Measurements from ENCODE around the gene ZBTB7B.

Gene ZBTB7B

DNA sequence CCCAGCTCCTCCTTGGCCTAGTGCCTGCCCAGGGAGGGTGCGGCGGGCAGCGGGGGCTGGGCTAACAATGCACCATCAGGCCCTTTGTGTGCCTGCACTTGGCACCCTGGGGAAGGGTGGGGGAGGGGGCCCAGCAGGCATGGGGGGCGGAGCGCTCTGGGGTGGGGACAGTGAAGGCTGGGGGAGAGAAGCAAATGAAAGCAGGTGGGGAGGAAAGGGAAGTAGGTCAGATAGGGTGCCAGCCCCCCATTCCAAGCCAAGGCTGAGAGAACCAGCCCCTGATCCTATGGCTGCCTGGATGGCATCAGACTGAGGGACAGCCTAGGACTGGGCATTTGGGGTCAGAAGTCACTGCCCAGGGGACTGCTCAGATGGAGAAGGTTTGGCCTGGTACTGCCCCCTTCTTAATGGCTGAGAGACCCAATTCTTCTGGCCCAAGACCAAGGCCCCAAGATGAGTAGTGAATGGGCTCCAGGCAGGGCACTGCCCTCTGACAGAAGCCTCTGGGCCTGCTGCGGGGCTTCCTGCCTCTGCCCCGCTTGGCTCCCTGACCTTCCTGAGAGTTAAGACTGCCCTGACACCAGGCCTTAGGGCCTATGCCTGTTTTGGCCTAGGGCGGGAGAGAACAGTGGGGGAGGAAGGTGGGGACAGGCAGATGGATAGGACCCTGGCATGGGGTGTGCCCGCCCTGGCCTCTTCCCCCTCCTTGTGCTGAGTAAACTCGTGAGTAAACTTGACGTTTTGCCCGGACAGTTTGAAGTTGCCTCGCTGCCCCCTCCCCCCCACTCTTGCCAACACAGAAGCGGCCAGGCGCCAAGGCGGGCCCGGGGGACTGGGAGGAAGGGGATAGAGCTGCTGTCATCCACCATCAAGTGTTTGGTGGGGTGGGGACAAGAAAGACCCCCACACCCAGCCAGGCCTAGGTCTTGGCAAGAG, 2.7 kb downstream of the ZBTB7B start:
- no peak for DNase-seq

DNA sequence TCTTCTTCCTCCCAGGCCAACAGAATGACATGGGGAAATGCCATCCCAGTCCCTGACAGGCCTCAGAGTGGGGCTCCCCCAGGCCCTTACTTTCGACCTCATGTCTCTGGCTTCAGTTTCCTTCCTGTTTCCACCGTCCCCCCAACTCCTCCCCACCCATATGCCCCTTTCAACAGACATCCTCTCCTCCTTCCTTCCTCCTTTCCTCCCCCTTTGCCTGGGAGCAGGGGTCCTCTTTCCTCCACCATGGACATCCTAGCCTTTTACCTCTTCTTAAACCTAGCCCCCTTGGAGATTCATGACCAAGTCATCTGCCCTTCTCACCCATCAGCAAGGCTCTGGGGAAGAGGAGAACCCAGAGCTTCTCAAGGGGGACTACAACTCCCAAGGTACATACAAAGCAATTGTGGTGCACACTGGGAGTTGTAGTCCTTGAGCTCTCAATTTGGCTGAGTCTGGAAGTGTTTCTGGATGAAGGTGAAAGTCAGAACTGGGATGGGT, 4.0 kb downstream of the ZBTB7B start:
- DNase-seq: peak; percentile 29

DNA sequence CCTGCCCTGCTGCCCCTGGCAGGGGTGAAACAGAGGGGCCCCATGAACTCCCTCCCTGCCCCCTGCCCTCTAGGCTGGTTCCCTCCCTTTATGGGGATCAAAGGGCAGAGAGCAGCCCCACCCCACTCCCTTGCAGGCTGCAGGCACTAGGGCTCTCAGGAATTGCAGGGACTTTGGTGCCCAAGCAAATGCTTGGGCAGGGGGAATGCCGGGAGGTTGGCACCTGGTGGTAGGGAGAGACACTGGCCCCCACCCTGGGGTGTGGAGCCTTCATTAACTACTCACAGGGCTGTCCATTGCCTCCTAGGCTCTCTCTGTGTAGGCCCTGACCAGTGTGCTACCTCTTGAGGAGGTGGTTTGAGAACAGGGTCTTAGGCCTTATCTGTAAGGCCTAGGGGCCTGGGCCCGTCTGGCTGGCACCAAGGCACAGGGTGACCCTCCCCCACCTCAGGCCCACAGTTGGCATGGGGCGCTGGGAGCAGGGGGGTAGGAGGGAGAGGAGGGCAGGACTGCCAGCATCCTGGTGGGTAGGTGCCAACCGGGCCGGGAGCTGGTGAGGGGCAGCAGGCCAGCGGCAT, 4.7 kb downstream of the ZBTB7B start:
- no peak for DNase-seq

DNA sequence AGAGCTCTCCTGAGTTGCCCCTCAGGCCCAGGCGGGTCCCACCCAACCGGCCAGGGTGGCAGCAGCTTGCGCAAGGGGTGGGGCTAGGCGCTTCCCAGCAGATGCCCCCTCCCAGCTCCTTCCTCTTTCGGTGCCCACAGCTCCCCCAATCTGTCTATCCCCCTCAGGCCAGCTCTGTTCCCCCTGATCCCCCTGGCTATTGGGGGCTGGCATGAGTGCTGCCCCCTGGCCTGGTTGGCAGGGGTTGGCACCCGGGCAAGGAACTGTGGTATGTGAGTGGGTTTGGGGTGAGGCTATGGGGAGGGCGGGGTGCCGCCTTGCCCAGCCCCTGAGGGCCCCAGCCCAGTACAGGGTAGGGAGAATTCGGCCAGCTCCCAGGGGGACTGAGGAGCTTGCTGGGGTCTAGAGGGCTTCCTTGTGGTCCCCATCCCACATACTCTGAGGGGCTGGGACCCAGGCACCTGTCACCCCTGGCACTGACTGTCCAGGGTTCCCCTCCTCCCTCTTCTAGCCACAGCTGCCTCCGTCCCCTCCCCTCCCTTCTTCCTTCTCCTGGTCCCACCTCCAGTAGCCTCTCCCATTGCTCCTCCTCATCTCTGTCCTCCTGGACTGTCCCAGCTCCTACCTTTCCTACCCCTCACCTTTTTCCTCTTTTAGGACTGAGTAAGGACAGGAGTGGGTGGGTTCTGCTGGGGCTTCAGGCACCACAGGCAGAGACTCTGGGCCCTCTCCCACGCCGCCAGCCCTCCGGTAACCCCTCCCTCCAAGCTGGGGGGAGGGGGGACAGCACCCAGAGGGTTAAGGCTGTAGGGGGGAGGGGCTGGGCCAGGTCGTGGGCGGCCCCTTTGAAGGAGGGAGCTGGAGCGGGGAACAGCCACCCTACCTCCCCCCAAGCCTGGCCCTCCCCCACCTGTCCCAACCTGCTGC, 5.7 kb downstream of the ZBTB7B start:
- DNase-seq: no peak

DNA sequence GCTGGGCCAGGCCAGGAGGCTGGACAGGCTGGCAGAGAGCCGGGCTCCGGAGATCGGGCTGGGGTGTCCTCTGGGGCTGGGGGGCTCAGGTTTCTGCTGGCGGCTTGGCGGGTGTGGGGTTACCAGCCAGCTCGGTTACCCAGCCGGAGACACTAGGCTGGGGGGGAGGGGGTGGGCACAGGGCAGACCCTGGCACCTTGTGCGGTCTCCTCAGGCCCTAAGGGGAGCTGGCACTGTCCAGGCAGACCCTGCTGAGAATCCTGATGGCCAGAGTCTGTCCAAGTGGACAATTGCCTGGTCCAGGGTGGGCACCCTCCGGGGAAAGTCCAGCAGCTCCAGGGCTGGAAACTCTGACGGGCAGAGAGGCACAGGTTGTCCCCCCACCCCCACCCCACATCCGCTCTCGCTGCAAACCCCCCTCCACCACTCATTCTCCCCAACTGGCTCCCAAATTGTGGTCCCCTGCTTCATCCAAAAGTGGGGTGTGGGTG, 6.7 kb downstream of the ZBTB7B start:
- DNase-seq: no peak

DNA sequence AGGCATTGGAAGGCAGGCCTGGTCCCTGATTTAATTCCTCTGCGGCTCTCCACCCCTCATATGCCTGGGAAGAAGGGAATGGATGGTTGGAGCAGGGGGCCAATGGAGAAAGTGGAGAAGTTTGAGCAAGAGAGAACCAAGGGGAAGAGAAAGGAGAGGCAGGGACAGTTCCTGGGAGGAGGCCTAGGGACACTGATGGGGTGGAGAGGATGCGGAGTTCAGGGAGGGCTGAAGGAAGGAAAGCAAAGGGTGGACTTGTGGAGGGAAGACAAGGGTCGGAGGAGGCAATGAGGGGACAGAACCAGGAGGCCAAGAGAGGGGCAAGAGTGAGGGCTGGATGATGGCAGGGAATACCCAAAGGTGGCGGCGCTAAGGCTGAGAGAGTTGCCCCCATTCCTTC, 7.1 kb downstream of the ZBTB7B start:
- DNase-seq: no peak

DNA sequence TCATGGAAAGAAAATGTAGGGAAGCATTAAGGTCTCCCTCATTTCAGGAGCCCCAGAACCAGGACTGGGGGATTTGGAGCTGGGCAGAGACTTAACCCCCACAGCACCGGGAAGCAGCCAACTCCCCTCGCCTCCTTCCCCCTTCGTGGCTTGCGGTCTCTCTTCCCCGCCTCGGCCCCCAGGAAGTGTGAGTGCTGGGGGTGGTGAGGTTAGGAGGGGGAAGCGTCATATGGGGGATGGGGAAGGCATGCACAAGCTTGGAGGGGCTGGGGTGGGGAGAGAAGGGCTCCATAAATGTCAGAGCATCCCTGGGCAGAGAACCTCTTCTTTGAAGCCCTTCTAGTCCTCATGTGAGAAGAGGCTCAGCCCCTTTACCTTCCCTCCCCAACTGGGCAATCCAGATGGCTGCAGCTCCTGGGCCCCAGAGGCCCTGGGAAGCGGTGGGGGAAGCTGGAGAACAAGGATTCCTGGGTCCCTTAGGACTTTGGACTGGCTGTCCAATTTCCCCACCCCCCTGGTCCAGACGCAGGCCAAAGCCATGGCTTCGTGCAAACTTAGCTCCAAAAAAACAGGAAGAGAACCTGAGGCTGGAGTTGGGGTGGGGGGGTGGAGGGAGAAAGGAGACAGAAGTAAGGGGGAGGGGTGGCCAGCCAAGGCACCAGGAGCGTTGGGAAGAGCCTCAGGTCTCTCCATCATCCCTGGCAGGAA, 7.8 kb downstream of the ZBTB7B start:
- DNase-seq: no peak

DNA sequence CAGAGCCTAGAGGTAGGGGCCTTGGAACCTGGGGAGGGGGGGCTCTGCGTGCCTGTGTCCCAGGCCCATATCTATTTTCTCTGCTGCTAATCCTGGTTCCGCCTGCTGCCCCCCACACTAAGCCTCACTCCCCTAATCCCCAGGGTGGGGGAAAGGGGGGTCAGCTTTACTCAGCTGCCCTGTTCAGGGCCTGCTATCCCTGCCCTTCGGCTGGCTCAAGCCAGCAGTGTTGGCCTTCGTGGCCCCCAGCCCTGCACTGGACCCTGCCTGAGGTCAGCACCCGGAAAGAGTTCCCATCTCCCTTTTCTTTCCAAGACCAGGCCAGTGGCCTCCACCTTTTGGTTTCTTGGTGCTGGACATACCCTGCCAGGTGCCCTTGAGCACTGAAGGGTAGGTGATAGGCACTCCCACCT, 8.4 kb downstream of the ZBTB7B start:
- no peak for DNase-seq

DNA sequence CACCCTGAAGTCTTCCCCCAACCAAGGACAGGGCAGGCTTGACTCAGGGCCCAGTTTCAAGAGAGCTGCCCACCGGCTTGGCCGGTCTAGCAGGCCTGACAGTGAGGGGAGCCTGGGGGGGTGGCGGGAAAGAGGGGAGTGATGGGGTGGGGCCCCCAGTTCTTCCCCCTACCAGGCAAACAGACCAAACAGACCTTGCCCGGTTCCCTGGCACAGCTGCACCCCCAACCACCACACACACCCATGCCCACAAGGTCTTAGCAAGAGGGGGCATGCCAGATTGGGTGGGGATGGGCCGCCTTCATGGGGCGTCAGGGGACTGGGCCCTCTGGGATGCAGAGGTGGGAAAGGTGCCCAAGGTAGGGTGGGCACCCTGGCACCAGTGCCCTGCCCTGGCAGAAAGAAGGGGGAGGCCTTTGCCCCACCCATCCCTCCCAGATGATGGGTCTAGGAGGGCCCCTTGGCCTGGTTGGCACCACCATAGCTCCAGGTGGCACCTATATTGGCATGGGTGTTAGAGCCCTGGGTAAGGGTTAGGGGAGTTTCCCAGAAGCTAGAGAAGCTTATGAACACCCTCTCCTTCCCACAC, 8.9 kb downstream of the ZBTB7B start:
- no peak for DNase-seq

DNA sequence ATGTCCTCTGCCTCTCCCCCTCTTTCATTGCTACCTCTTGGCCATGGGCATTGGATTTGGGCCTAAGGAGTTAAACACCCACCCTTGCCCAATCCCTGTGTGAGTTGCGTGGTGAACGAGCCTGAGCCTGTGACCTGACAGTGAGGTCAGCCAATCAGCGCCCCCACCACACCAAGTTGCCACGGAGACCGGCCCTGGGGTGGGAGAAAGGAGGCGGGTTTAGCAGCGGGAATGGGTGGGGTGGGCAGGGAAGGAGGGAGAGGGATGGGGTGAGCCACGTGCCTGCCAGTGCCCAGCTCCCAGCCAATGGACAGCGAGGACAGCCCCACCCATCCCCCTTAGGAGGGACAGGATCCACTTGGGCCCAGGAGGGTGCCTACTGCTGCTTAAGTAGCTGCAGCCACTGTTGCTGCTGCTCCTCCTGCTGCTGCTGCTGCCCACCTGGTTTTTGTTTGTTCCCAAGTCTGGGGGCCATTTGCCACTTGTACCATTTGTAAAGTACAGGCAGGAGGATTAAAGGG, 9.5 kb downstream of the ZBTB7B start:
- no peak for DNase-seq

DNA sequence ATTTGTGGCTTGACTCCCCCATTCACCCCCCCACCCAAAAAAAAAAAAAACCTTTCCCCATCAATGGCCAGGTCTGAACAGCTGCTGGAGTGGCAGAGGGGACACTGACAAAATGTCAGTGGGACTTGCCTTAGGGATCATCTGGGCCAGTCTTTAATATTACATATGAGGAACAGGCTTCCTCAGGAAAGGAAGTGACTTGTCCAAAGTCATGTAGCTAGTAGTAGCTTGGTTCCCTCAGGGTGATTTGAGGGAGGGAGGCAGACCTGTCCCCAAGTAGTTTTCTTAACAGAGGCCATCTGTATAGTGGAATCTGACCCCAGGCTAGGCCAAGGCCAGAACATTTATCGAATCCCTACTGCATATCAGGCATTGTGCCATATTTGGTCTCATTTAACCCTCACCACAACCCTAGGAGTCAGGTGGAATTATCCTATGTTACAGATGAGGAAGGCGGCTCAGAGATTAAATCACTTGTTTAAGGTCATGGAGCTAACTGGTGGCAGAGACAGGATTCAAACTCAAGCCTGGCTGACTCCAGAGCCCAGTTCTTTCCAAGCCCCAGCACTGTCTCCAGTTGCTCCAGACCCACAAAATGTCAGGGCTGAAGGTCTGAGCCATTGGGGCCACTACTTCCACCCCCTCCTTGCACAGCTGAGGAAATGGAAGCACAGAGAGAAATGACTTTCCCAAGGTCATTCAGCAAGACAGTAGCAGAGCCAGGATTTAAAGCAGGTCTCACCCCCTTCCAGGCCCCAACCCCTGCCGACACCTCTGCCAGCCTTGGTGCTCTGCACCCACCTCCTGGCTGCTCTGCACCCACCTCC, 10.4 kb downstream of the ZBTB7B start:
- DNase-seq: no peak

DNA sequence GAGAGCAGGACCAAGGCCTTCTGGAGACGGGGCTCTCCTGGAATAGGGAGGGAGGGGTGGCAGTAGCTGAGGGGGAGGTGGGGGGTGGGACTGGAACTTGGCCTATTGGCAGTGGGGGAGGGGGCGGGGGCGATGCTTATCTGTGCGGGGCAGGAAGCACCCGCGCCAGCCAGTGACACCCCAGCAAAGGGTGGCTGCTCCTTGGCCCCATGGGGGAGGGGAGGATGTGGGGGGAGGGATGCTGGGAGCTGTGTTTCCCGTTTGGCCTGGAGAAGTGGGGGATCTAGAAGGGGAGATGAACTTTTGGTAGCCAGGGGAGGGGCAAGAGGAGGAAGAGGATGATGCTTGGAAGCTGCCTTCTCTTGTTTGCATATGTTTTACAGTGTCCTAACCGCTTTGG, 11.0 kb downstream of the ZBTB7B start:
- DNase-seq: no peak

DNA sequence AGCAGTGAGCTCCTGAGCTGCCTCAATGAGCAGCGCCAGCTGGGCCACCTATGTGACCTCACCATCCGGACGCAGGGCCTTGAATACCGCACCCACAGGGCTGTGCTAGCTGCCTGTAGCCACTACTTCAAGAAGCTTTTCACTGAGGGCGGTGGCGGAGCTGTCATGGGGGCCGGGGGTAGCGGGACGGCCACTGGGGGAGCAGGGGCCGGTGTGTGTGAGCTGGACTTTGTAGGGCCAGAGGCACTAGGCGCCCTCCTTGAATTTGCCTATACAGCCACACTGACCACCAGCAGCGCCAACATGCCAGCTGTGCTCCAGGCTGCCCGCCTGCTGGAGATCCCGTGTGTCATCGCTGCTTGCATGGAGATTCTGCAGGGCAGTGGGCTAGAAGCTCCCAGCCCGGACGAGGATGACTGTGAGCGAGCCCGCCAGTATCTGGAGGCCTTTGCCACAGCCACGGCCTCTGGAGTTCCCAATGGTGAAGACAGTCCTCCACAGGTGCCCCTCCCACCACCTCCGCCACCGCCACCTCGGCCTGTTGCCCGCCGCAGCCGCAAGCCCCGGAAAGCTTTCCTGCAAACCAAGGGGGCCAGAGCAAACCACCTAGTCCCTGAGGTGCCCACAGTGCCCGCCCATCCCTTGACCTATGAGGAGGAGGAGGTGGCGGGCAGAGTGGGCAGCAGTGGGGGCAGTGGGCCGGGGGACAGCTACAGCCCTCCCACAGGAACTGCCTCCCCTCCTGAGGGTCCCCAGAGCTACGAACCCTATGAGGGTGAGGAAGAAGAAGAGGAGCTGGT, 12.3 kb downstream of the ZBTB7B start:
- no peak for DNase-seq

DNA sequence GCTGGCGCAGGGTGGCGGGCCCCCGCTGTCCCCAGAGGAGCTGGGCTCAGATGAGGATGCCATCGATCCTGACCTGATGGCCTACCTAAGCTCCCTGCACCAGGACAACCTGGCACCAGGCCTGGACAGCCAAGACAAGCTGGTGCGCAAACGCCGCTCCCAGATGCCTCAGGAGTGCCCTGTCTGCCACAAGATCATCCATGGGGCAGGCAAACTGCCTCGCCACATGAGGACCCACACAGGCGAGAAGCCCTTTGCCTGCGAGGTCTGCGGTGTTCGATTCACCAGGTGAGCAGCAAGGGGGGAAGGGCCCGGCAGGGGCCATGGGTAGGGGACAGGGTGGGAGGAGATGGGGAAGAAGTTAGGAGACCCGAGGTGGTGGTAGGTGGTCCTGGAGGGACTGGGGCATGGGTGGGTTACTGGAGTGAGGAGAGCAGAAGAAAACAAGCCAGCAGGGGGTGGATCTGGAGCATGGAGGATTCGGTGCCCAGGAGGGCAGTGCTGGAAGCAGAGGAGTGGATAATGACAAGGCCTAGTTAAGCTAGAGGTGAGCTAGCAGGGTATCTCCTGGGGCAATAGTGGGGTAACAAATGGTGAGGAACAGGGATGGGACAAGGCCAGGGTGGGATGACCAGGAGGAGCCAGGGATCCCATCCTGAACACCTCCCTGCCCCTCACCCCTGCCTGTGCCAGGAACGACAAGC, 13.1 kb downstream of the ZBTB7B start:
- no peak for DNase-seq

DNA sequence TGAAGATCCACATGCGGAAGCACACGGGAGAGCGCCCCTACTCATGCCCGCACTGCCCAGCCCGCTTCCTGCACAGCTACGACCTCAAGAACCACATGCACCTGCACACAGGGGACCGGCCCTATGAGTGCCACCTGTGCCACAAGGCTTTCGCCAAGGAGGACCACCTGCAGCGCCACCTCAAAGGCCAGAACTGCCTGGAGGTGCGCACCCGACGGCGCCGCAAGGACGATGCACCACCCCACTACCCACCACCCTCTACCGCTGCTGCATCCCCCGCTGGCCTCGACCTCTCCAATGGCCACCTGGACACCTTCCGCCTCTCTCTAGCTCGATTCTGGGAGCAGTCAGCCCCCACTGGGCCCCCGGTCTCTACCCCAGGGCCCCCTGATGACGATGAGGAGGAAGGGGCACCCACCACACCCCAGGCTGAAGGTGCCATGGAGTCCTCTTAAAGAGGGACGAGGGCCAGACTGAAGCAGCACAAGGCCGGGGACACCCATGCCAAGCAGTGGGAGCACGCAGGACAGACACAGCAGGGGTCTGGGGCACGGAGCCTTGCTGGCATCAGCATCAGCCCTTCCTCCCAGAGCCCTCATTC, 13.7 kb downstream of the ZBTB7B start:
- no peak for DNase-seq

DNA sequence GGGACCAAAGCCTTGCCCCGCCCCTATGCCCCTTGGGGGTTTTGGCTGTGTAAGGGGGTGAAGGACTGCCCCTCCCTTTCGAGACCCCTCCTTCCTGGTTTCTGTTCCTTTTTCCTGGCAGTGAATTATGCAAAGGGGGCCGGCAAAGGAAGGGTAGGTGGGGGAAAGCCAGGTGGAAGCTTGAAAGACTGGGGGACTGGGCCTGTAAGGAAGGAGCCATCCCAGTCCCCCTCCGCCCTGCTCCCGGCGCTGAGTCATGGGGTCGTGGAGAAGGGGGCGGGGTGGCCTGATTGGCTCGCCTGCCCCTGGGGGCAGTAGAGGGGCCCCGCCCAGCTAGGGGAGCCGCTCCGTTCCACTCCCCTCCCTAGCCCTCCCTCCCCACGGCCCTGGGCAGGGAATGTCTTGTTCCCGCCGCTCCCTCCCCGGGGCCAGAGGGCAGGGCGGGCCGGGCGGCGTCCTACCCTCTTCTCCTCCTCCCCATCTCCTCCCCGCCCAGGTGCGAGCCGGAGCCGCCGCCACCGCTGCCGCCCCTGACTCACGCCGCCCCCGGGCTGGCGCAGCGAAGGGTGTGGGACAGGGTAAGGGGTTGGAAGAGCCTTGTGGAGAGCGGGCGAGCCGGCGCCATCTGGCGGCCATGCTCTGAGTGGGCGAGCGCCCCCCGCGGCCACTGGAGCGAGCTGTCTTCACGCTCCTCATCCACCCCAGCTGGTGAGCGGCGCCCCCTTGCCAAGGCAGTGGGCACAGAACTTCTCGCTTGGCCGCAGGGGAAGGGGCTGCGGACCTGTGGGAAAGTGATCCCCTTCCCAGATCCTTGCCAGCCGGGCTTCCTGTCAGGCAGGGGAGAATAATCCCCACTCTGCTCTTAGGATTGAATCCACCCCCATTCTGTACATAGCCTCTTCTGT, 14.7 kb downstream of the ZBTB7B start:
- peak; percentile 85 for DNase-seq

DNA sequence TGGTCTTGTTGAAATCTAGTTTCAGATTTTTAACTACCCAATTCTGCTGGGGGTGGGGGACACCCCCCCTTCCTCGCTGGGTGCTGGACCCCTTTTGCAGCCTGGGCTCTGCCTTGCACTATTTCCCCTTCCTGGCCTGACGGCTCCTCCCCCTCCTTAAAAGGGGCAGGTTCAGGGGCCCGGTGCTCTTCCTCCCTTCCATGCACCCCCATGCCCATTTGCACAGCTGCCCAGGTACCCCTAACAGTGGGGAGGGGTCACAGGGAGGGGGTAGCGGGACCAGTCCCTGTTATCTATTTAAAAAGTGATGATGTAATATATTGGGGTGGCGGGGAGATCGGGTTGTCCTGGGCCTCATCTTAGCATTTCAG, 15.3 kb downstream of the ZBTB7B start:
- no peak for DNase-seq
